H1 (cell line): ENCODE data around the gene FGF6.

Experiments used
- CBX5 ChIP-seq: fragments of 300-800, 300-1000 bp; sonication (generic); IDR thresholded peaks from 2 replicates; pipeline ENCODE4 v1.7.1; 2016; ENCODE audit warnings: antibody characterized with exemption, low read length, low read depth
- CHD2 ChIP-seq: IDR thresholded peaks from 2 replicates; pipeline ENCODE4 v1.6.1; 2012; ENCODE audit warnings: low read length, improper control_type of control experiment
- CTCF ChIP-seq, 3 experiments: IDR thresholded peaks; 1 replicate in 2 of 3; 2 replicates in 1 of 3; pipeline versions ENCODE4 v1.5.1 to v1.6.1; 2011; ENCODE audit warnings: low read length in 3 of 3, mild to moderate bottlenecking in 3 of 3, inconsistent platforms in 2 of 3, low read depth in 1 of 3, moderate library complexity in 1 of 3; ENCODE audit not compliant: insufficient read depth in 1 of 3; ENCODE audit errors: control extremely low read depth in 1 of 3
- EP300 ChIP-seq, 2 experiments: IDR thresholded peaks; 1 replicate in 1 of 2; 2 replicates in 1 of 2; pipeline ENCODE4 v1.6.1; 2011 to 2012; ENCODE audit warnings: low read depth in 2 of 2, low read length in 2 of 2, mild to moderate bottlenecking in 2 of 2, borderline replicate concordance in 1 of 2, inconsistent platforms in 1 of 2, moderate library complexity in 1 of 2
- EZH2 ChIP-seq: fragments of 200-600 bp; sonication (generic); IDR thresholded peaks from 2 replicates; pipeline ENCODE4 v1.7.1; 2012; ENCODE audit warnings: low read depth, mild to moderate bottlenecking, moderate library complexity, low read length, inconsistent platforms; ENCODE audit not compliant: severe bottlenecking
- KDM1A ChIP-seq: fragments of 200-600, 300-600 bp; sonication (generic); IDR thresholded peaks from 2 replicates; pipeline ENCODE4 v1.7.1; 2016; ENCODE audit warnings: mild to moderate bottlenecking, low read length, borderline replicate concordance
- MAX ChIP-seq: IDR thresholded peaks from 2 replicates; pipeline ENCODE4 v1.6.1; 2012; ENCODE audit warnings: inconsistent platforms
- POLR2A ChIP-seq, 2 experiments: IDR thresholded peaks; 1 replicate in 1 of 2; 2 replicates in 1 of 2; pipeline ENCODE4 v1.6.1; 2011; ENCODE audit warnings: low read depth in 2 of 2, low read length in 2 of 2, mild to moderate bottlenecking in 2 of 2; ENCODE audit errors: control extremely low read depth in 1 of 2
- SAP30 ChIP-seq: fragments of 300-600 bp; sonication (generic); IDR thresholded peaks from 2 replicates; pipeline ENCODE4 v1.7.1; 2012; ENCODE audit warnings: low read length, moderate library complexity, mild to moderate bottlenecking, inconsistent platforms; ENCODE audit not compliant: insufficient read depth, insufficient replicate concordance
- SIX5 ChIP-seq: IDR thresholded peaks from 2 replicates; pipeline ENCODE4 v1.6.1; 2011; ENCODE audit warnings: mild to moderate bottlenecking, low read depth, low read length
- SP1 ChIP-seq: IDR thresholded peaks from 2 replicates; pipeline ENCODE4 v1.6.1; 2011; ENCODE audit warnings: low read depth, low read length
- TAF1 ChIP-seq: IDR thresholded peaks from 2 replicates; pipeline ENCODE4 v1.6.1; 2011; ENCODE audit warnings: mild to moderate bottlenecking, low read depth, low read length
- YY1 ChIP-seq: IDR thresholded peaks from 2 replicates; pipeline ENCODE4 v1.6.1; 2011; ENCODE audit warnings: low read depth, mild to moderate bottlenecking, low read length
- ZNF274 ChIP-seq: IDR thresholded peaks from 2 replicates; pipeline ENCODE4 v1.7.0; 2012; ENCODE audit warnings: low read length, borderline replicate concordance; ENCODE audit errors: extremely low read depth

GRCh38 chr12:4420138-4420670 lies 25.4 kb downstream of the FGF6 start:
- TF ChIP-seq POLR2A (IDR thresholded peaks at IDR 0.05; ENCODE audit: control extremely low read depth in 1 of 2, low read depth in 2 of 2, low read length in 2 of 2) (no peak), SIX5 (no peak), EZH2 (no peak), SAP30 (no peak), ZNF274 (no peak), MAX (no peak), CTCF (IDR thresholded peaks at IDR 0.05; ENCODE audit: control extremely low read depth in 1 of 3, insufficient read depth in 1 of 3, low read depth in 1 of 3, low read length in 3 of 3) (no peak), SP1 (no peak), TAF1 (no peak), CBX5 (no peak), KDM1A (no peak), YY1 (no peak), EP300 (IDR thresholded peaks at IDR 0.05; ENCODE audit: borderline replicate concordance in 1 of 2, low read depth in 2 of 2, low read length in 2 of 2) (no peak), CHD2 (no peak)
